GM19455 (cell line): Measurements from ENCODE around the gene AMDHD1.

Source experiments
- ATAC-seq: cut with Tn5 transposase; IDR thresholded peaks from one replicate; pipeline ENCODE4 v1.9.1; 2021; ENCODE audit not compliant: unreplicated experiment

The AMDHD1 gene

GRCh38 chr12:95943330-95943842 is at the start of gene AMDHD1:
Gene AMDHD1, plus strand, starts transcription at chr12:95943331. Its CDS starts 68 bp downstream, at chr12:95943399.
- peak; percentile 61 for ATAC-seq

DNA sequence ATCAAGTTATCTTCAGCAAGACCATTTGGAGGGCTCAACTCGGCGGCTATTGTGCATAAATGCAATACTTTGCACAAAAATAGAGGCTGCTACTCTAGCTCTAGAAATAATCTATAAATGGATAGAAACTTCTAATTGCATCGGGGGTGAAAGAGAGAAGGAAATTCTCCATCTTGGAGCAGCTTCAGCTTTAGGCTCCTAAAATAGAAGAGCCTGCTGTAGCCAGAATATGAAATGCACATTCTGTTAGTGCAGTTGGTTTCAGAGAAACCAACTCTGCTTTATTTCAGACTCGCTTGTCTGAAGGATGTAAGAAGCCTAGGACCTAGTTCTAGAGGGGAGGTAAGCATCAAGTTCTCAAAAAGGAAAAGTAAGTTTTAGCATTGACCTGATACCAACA is 46.3 kb upstream of the AMDHD1 start:
- ATAC-seq, result no peak

- no peak for ATAC-seq
Observed at GRCh38 chr12:95898081-95898480, 45.0 kb upstream of the AMDHD1 start.

DNA sequence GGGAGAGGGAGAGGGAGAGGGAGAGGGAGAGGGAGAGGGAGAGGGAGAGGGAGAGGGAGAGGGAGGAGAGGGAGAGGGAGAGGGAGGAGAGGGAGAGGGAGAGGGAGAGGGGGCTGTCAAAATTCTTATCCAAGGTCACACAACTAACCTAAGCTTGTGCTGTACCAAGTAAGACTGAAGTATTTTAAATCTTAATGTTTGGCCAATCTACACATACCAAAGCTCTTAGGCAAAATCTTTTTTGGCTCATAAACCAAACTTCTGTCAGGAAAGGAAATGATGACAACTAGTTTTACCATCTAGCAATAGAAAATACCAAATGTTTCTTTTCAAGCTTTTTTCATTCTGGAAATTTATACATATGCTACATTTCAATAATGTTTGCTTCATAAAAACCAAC is 34.6 kb upstream of the AMDHD1 start:
- ATAC-seq, result no peak

- ATAC-seq, result no peak
Observed at GRCh38 chr12:95909871-95910270, 33.3 kb upstream of the AMDHD1 start.

GRCh38 chr12:95918194-95918993 is 24.7 kb upstream of the AMDHD1 start:
- ATAC-seq, result peak; percentile 91

GRCh38 chr12:95919110-95919509 is 24.0 kb upstream of the AMDHD1 start:
- ATAC-seq, result no peak

- ATAC-seq, result no peak
Observed at GRCh38 chr12:95922231-95922630, 20.9 kb upstream of the AMDHD1 start.

DNA sequence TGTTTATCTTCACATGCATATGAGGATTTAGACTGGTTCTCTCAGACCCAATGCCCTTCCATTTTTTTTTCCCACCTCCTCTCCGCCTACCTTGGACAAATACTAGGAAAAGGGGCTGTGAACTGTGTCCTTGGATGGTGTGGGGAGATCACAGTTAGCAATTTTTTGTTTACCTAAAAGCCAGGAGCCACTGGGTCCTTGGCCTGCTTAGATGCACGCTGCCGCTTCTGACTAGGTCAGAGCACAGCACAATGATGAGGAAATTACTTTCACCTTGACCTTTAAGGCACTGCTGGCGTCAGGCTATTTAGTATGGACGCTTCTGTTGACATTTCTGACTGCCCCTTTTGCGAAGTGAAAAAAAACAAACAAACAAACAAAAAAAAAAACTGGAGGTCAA is 2.6 kb upstream of the AMDHD1 start:
- ATAC-seq, result no peak

DNA sequence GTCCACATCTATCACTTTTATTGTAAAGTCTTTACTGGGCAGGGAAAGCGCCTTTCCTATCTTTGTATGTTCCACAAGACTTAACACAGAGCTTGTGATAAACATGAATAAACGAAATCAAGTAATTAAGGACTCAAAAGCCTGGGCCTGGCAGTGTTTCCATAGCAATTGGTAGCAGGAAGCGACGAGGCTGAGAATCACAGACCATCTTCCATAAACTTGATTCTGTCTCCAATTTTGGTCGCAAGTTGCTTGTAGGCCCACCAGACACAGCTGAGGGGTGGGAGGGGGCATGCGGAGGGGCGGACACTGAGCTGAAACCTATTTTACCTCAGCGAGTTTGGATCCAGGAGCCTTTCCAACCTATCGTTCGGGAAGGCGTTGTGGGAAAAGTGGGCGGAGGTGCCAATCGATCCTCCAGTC is 1.0 kb upstream of the AMDHD1 start:
- no peak for ATAC-seq

- peak; percentile 99 for ATAC-seq
Observed at GRCh38 chr12:95942524-95943329, 404 bp upstream of the AMDHD1 start, which contains the start of gene CCDC38. Gene CCDC38, minus strand, starts transcription at chr12:95942614. Its CDS starts 6,105 bp downstream, at chr12:95936509.

GRCh38 chr12:95944108-95944704 is 1.1 kb downstream of the AMDHD1 start:
- ATAC-seq, result no peak

DNA sequence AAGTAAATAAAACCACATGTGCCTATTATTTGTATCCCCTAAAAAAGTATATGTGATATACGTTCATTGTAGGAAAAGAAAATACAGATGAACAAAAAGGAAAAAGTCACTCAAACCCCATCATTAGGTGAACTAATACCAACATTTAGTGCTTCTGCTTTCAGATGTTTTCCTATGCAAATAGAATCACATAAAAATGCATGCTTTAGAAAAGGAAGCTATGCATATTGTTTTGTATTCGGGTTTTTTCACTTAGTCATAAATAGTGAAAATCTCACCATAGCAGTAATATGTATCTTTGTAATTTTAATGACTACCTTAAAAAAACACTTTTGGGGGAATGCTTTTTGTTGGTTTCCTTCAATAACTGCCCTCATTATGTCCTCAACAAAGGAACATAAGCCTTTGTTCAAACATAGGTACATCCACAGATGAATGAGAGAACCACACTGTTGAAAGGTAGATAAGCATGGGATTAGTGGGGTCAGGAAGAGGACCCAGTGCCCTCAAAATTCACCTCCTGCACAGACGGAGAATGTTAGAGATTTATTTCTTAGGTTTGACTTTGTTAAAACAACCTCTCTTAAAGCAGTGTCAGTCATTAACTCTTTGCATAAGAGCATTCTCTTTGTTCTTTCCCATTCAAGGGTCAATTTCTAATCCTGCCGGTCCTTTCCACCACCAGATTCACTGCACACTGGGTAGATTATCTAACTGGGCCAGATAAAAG is 6.5 kb downstream of the AMDHD1 start:
- ATAC-seq, result no peak

DNA sequence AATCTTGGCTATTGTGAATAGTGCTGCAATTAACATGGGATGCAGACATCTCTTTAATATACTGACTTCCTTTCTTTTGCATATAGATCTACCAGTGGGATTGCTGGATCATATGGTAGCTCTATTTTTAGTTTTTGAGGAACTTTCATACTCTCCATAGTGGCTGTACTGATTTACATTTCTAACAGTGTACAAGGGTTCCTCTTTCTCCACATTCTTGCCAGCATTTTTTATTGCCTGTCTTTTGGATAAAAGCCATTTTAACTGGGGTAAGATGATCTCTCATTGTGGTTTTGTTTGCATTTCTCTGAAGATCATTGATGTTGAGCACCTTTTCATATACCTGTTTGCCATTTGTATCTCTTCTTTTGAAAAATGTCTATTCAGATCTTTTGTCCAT is 8.4 kb downstream of the AMDHD1 start:
- no peak for ATAC-seq

DNA sequence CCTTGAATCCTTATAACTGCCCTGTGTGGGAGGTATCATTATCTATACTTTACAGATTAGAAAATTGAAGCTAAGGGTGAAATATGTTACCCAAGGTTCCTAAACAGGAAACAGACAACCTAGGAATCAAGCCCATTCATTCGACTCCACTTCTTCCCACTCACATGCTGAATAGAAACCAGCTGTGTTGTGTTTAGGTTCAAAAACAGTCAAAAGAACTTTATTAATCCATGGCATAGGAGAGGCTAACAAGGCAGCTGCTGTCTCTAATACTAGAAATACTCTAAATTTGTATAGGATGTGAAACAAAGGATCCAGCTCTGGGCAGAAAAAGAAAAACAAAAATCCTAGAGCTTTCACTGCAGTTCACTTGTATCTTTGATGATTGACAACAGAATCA is 9.9 kb downstream of the AMDHD1 start:
- no peak for ATAC-seq

DNA sequence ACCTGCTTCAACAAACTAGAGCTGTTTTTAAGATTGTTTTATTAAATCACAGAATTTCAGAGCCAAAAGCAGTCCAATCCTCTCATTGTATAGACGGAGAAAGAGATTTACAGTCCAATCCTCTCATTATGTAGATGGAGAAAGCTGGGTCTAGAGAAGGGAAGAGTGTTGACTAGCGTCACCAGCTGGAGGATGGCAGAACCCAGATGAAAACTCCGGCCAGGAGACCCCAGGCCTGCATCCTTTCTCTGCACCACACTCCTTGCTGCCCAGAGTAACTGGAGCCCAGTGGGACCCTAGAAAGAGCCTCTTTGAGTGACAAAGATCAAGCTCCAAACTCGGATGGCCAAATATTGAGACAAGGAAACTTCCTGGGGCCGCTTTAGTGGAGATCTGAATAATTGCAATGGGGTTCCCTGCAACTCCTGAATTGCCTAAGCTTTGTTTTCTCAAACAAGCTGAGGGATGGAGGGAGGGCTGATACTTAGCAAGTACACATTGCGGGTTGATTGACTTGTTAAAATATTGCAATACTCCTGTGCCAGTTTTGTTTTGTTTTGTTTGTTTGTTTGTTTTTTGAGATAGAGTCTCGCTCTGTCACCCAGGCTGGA is 12.5 kb downstream of the AMDHD1 start:
- ATAC-seq, result no peak

- no peak for ATAC-seq
Observed at GRCh38 chr12:95956557-95957145, 13.5 kb downstream of the AMDHD1 start.

DNA sequence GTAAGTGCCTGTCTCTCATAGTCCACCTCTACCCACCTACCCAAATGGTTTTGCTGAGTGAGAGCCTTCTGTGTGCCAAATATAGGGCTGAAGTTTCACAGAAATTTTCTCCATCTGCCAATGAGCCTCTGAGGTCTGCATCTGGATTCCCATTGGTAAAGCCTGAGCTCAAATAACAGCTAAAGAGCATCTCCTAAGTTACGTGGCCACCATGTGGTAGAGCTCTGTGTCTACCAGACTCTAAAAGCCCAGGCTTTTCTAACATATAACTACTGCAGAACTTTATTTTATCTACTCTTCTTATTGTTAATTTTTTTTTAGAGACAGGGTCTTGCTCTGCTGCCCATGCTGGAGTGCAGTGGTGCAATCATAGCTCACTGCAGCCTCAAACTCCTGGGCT is 16.0 kb downstream of the AMDHD1 start:
- no peak for ATAC-seq

GRCh38 chr12:95960241-95960640 is 17.1 kb downstream of the AMDHD1 start:
- ATAC-seq, result no peak

DNA sequence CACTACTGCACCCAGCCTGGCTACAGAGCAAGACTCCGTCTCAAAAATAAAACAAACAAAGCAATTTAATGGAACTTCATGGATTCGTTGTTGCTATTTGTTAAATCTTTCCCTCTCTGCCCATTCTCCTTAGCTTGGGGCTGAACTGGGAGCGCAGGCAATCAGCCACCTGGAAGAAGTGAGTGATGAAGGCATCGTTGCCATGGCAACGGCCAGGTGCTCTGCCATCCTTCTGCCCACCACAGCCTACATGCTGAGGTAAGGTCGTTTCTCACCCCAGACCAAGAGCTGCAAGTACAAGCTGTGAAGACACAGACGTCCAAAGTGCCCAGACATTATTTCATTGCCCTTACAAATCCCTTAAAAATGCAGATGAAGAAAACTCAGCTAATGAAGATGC is 19.1 kb downstream of the AMDHD1 start:
- no peak for ATAC-seq
